Measurements from ENCODE around the gene VMO1. TPM values are rescaled to one million over a fixed set of nuclear protein-coding genes. Genes with fewer than 3 reads are reported as not detected.

Gene VMO1
- polyA plus RNA-seq, 1 donor from 2014 or later = 1.6 TPM

GRCh38 chr17:4785311-4786105 lies 656 bp downstream of the VMO1 start:
- H3K4me2 ChIP-seq (ENCODE audit: low read length) = no peak overlapping the region
- H3K9ac ChIP-seq (ENCODE audit: low read length) = no peak overlapping the region
- no peaks in the 10 kb centered on the region for H3K9me3 ChIP-seq (ENCODE audit: low read length)
- H3F3A ChIP-seq (ENCODE audit: insufficient read depth, low read length, poor library complexity, severe bottlenecking) = peaks cover under 1% of the 10 kb centered on the region
- H4K20me1 ChIP-seq (ENCODE audit: insufficient read depth) = no peaks in the 10 kb centered on the region
- no peak overlapping the region for H3K4me3 ChIP-seq (ENCODE audit: low read length)
- H3K36me3 ChIP-seq (ENCODE audit: insufficient read depth, low read length) = no peaks in the 10 kb centered on the region
- H3K9me2 ChIP-seq (ENCODE audit: insufficient read depth, low read length) = no peaks in the 10 kb centered on the region
- no peaks in the 10 kb centered on the region for H3K79me2 ChIP-seq (replicated peaks; ENCODE audit: insufficient read depth, low read length)
- no peak overlapping the region for H2AFZ ChIP-seq (ENCODE audit: low read depth, low read length)
- no peak overlapping the region for H3K27ac ChIP-seq (ENCODE audit: low read length)
- no peak for TF ChIP-seq EZH2 (IDR thresholded peaks at IDR 0.05; ENCODE audit: borderline replicate concordance, insufficient read depth, low read length, poor library complexity, severe bottlenecking)
- no peak for TF ChIP-seq EP300 (conservative IDR thresholded peaks at IDR 0.05; ENCODE audit: poor library complexity, severe bottlenecking)
- no peak for TF ChIP-seq TAF1 (IDR thresholded peaks at IDR 0.05; ENCODE audit: low read depth)
- TF ChIP-seq CTCF (IDR thresholded peaks at IDR 0.05; ENCODE audit: poor library complexity, severe bottlenecking) = no peak
- TF ChIP-seq RAD21 (conservative IDR thresholded peaks at IDR 0.05) = no peak
- no peak for TF ChIP-seq SMC3 (conservative IDR thresholded peaks at IDR 0.05; ENCODE audit: poor library complexity)
- TF ChIP-seq REST (IDR thresholded peaks at IDR 0.05; ENCODE audit: borderline replicate concordance) = no peak
- TF ChIP-seq MXI1 (conservative IDR thresholded peaks at IDR 0.05; ENCODE audit: poor library complexity, severe bottlenecking) = no peak
- H3K27me3 ChIP-seq (ENCODE audit: insufficient read depth, low read depth, low read length) = no peaks in the 10 kb centered on the region

- H3K9ac ChIP-seq (ENCODE audit: low read length) = no peak overlapping the region
- H3K4me3 ChIP-seq (ENCODE audit: low read length) = no peak overlapping the region
- H4K20me1 ChIP-seq (ENCODE audit: insufficient read depth) = no peaks in the 10 kb centered on the region
- no peaks in the 10 kb centered on the region for H3F3A ChIP-seq (ENCODE audit: insufficient read depth, low read length, poor library complexity, severe bottlenecking)
- no peaks in the 10 kb centered on the region for H3K79me2 ChIP-seq (replicated peaks; ENCODE audit: insufficient read depth, low read length)
- no peak overlapping the region for H3K4me2 ChIP-seq (ENCODE audit: low read length)
- TF ChIP-seq REST (IDR thresholded peaks at IDR 0.05; ENCODE audit: borderline replicate concordance) (no peak), TAF1 (IDR thresholded peaks at IDR 0.05; ENCODE audit: low read depth) (no peak), MXI1 (conservative IDR thresholded peaks at IDR 0.05; ENCODE audit: poor library complexity, severe bottlenecking) (no peak), EZH2 (IDR thresholded peaks at IDR 0.05; ENCODE audit: borderline replicate concordance, insufficient read depth, low read length, poor library complexity, severe bottlenecking) (no peak), CTCF (IDR thresholded peaks at IDR 0.05; ENCODE audit: poor library complexity, severe bottlenecking) (no peak), EP300 (conservative IDR thresholded peaks at IDR 0.05; ENCODE audit: poor library complexity, severe bottlenecking) (no peak), RAD21 (conservative IDR thresholded peaks at IDR 0.05) (no peak), POLR2AphosphoS5 (IDR thresholded peaks at IDR 0.05) (no peak), SMC3 (conservative IDR thresholded peaks at IDR 0.05; ENCODE audit: poor library complexity) (no peak)
- no peak overlapping the region for H3K27ac ChIP-seq (ENCODE audit: low read length)
- no peaks in the 10 kb centered on the region for H3K36me3 ChIP-seq (ENCODE audit: insufficient read depth, low read length)
- no peaks in the 10 kb centered on the region for H3K9me3 ChIP-seq (ENCODE audit: low read length)
- no peak overlapping the region for H2AFZ ChIP-seq (ENCODE audit: low read depth, low read length)
- no peaks in the 10 kb centered on the region for H3K9me2 ChIP-seq (ENCODE audit: insufficient read depth, low read length)
- H3K27me3 ChIP-seq (ENCODE audit: insufficient read depth, low read depth, low read length) = no peaks in the 10 kb centered on the region
These were observed 3.5 kb downstream of the VMO1 start for GRCh38 chr17:4782652-4783051.
